GM21528 (cell line): Measurements from ENCODE around the gene KARS1.

ENCODE experiments used
- ATAC-seq: cut with Tn5 transposase; IDR thresholded peaks from one replicate; pipeline ENCODE4 v1.9.1; 2021; ENCODE audit warnings: mild to moderate bottlenecking, moderate library complexity; ENCODE audit not compliant: unreplicated experiment, low FRiP score

KARS1 gene

GRCh38 chr16:75590920-75591843 lies 56.3 kb downstream of the KARS1 start:
- ATAC-seq, result no peak

- no peak for ATAC-seq
Observed at GRCh38 chr16:75589306-75589705, 58.2 kb downstream of the KARS1 start.

GRCh38 chr16:75588716-75589115 lies 58.7 kb downstream of the KARS1 start:
- ATAC-seq, result no peak

GRCh38 chr16:75584108-75584507 lies 63.4 kb downstream of the KARS1 start:
- ATAC-seq, result peak; percentile 70

GRCh38 chr16:75579281-75579834 lies 68.1 kb downstream of the KARS1 start:
- ATAC-seq, result no peak

GRCh38 chr16:75578725-75579124 lies 68.7 kb downstream of the KARS1 start:
- ATAC-seq, result no peak

GRCh38 chr16:75578212-75578611 lies 69.3 kb downstream of the KARS1 start:
- ATAC-seq, result no peak
